ENCODE data around the gene NPR1.
"Not testable (repeated sequence)": the region's sequence is repeated elsewhere in the genome, so short reads cannot be mapped to it uniquely, and the experiment has no call there.

Gene NPR1

GRCh38 chr1:153716211-153716610, 37.7 kb downstream of the NPR1 start:
- not testable (repeated sequence) for DNase-seq (ENCODE audit: extremely low read depth in 1 of 2, low read depth in 1 of 2)

GRCh38 chr1:153717330-153717729, 38.8 kb downstream of the NPR1 start:
- DNase-seq (ENCODE audit: extremely low read depth in 1 of 2, low read depth in 1 of 2), result no peak

- no peak for DNase-seq (ENCODE audit: extremely low read depth in 1 of 2, low read depth in 1 of 2)
These were observed 45.2 kb downstream of the NPR1 start for GRCh38 chr1:153723687-153724086.

- DNase-seq (ENCODE audit: extremely low read depth in 1 of 2, low read depth in 1 of 2), result not testable (repeated sequence)
These were observed 46.1 kb downstream of the NPR1 start for GRCh38 chr1:153724634-153725033.

GRCh38 chr1:153727463-153728304, 49.2 kb downstream of the NPR1 start, which contains the start of gene INTS3:
Gene INTS3 (plus strand): TSS chr1:153728050. CDS start chr1:153728635, 585 bp downstream.
- peak; percentile 96 to 100 for DNase-seq (ENCODE audit: extremely low read depth in 1 of 2, low read depth in 1 of 2)

- peak in 1 of 2 donors; percentile 7 for DNase-seq (ENCODE audit: extremely low read depth in 1 of 2, low read depth in 1 of 2)
These were observed 50.0 kb downstream of the NPR1 start for GRCh38 chr1:153728305-153729066.

- DNase-seq (ENCODE audit: extremely low read depth in 1 of 2, low read depth in 1 of 2), result no peak
These were observed 52.0 kb downstream of the NPR1 start for GRCh38 chr1:153730468-153730988.

GRCh38 chr1:153733970-153734369, 55.5 kb downstream of the NPR1 start:
- no peak for DNase-seq (ENCODE audit: extremely low read depth in 1 of 2, low read depth in 1 of 2)

GRCh38 chr1:153734396-153735089, 56.1 kb downstream of the NPR1 start:
- DNase-seq (ENCODE audit: extremely low read depth in 1 of 2, low read depth in 1 of 2), result no peak

GRCh38 chr1:153735090-153735420, 56.6 kb downstream of the NPR1 start:
- no peak for DNase-seq (ENCODE audit: extremely low read depth in 1 of 2, low read depth in 1 of 2)

GRCh38 chr1:153741986-153742385, 63.5 kb downstream of the NPR1 start:
- DNase-seq (ENCODE audit: extremely low read depth in 1 of 2, low read depth in 1 of 2), result no peak

GRCh38 chr1:153742411-153743142, 64.1 kb downstream of the NPR1 start:
- DNase-seq (ENCODE audit: extremely low read depth in 1 of 2, low read depth in 1 of 2), result no peak

All from activated CD8-positive, alpha-beta memory T cell treated with anti-CD3 and anti-CD28 coated beads for 1 hour (primary cell).